ENCODE measurements around the gene ARHGEF39.
A peak's percentile ranks its signal among the peaks of the same experiment; 100 is the strongest.

The ARHGEF39 gene

GRCh38 chr9:35673132-35674024 lies 8.4 kb upstream of the ARHGEF39 start, which contains the start of gene CA9:
Gene CA9, plus strand, starts transcription at chr9:35673928. Its CDS starts 32 bp downstream, at chr9:35673960.
- no peak for DNase-seq

GRCh38 chr9:35669331-35670145 lies 4.5 kb upstream of the ARHGEF39 start:
- DNase-seq = no peak

GRCh38 chr9:35667939-35668338 lies 2.9 kb upstream of the ARHGEF39 start:
- no peak for DNase-seq

- DNase-seq = no peak
Observed at GRCh38 chr9:35666549-35666948, 1.6 kb upstream of the ARHGEF39 start.

- DNase-seq = no peak
Observed at GRCh38 chr9:35666045-35666444, 1.1 kb upstream of the ARHGEF39 start.

GRCh38 chr9:35665471-35665818 lies 450 bp upstream of the ARHGEF39 start:
- no peak for DNase-seq

- no peak for DNase-seq
Observed at GRCh38 chr9:35662437-35662836, 2.6 kb downstream of the ARHGEF39 start.

GRCh38 chr9:35661756-35662350 lies 3.1 kb downstream of the ARHGEF39 start:
- peak; percentile 43 for DNase-seq

- DNase-seq = no peak
Observed at GRCh38 chr9:35660966-35661415, 4.0 kb downstream of the ARHGEF39 start.

GRCh38 chr9:35659340-35659739 lies 5.7 kb downstream of the ARHGEF39 start:
- DNase-seq = no peak

- DNase-seq = no peak
Observed at GRCh38 chr9:35658968-35659220, 6.1 kb downstream of the ARHGEF39 start.

- DNase-seq = peak; percentile 73
Observed at GRCh38 chr9:35658137-35658967, 6.6 kb downstream of the ARHGEF39 start, which contains the start of gene CCDC107. Gene CCDC107, plus strand, starts transcription at chr9:35658292. Its CDS starts 88 bp downstream, at chr9:35658380.

GRCh38 chr9:35657546-35658136 lies 7.4 kb downstream of the ARHGEF39 start, which contains the start of gene RMRP:
Gene RMRP, minus strand, starts transcription at chr9:35658019.
- DNase-seq = peak; percentile 70

GRCh38 chr9:35656831-35657545 lies 8.0 kb downstream of the ARHGEF39 start:
- DNase-seq = no peak

- DNase-seq = no peak
Observed at GRCh38 chr9:35656348-35656747, 8.6 kb downstream of the ARHGEF39 start.

GRCh38 chr9:35653611-35654010 lies 11.4 kb downstream of the ARHGEF39 start:
- no peak for DNase-seq

GRCh38 chr9:35652829-35653209 lies 12.2 kb downstream of the ARHGEF39 start:
- no peak for DNase-seq

- no peak for DNase-seq
Observed at GRCh38 chr9:35651956-35652828, 12.8 kb downstream of the ARHGEF39 start.

- DNase-seq = peak; percentile 35
Observed at GRCh38 chr9:35650341-35651158, 14.4 kb downstream of the ARHGEF39 start, which contains the start of gene SIT1. Gene SIT1, minus strand, starts transcription at chr9:35650931. Its CDS starts 78 bp downstream, at chr9:35650853.

Data from activated effector memory CD4-positive, alpha-beta T cell treated with Interleukin-2 at 50 U/mL for 16 hours (primary cell).